Fibroblast of skin of right biceps (primary cell): ENCODE results near the gene TSPAN14.

Experiments
- DNase-seq: peaks from one replicate; pipeline ENCODE4 v3.0.0-alpha.2; 2013

Gene TSPAN14

DNA sequence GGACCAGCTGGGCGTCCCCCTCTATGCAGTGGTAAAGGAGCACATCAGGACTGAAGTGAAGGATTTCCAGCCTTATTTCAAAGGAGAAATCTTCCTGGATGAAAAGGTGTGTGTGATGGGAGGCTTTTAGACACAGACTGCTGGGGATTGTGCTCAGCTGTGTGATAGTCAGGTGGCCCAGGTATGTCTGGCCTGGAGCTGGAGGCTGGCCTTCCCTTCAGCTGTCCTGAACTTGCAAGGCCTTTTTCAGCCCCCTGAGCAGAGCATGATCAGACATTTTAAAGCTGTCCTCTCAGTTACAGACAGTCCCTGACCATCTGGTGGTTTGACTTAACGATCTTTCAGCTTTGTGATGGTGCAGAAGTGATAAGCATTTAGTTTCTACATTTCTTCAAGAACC lies 28.2 kb upstream of the TSPAN14 start:
- no peak for DNase-seq

DNA sequence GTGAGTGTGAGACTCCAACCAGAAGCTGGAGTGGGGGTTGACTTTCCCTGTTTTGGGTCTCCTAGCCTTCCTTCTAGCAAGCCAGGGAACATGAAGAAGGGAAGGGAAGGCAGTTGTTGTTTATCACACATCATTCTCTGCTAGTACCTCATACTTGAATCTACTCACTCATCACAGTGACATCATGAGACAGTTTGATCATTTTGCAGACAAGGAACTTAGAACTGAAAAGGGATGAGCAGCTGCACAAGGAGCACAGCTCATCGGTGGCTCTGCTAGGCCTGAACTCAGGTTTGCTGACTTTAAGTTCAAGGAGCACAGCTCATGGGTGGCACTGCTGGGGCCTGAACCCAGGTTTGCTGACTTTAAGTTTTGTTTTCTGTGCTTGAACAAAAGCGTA lies 26.6 kb upstream of the TSPAN14 start:
- no peak for DNase-seq

- DNase-seq, result no peak
These were observed 24.6 kb upstream of the TSPAN14 start for GRCh38 chr10:80429521-80429973.

DNA sequence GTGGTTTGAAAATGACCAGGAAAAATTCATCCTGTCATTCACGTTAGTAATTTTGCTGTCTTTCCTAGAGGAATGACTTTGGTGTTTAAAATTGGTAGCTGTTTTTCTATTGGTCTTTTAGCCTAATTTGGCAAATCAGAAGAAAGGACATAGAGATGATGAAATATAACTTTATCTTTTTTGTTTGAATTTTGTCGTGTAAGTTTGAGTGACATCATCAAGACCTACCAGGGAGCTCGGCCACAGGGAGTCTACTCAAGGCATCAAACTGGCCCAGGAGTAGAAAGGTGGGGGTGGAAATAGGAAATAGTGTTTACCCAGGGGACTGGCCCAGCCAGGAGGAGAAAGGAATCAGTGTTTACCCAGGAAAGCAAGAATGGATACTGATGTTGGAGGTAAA lies 21.0 kb upstream of the TSPAN14 start:
- DNase-seq, result no peak

DNA sequence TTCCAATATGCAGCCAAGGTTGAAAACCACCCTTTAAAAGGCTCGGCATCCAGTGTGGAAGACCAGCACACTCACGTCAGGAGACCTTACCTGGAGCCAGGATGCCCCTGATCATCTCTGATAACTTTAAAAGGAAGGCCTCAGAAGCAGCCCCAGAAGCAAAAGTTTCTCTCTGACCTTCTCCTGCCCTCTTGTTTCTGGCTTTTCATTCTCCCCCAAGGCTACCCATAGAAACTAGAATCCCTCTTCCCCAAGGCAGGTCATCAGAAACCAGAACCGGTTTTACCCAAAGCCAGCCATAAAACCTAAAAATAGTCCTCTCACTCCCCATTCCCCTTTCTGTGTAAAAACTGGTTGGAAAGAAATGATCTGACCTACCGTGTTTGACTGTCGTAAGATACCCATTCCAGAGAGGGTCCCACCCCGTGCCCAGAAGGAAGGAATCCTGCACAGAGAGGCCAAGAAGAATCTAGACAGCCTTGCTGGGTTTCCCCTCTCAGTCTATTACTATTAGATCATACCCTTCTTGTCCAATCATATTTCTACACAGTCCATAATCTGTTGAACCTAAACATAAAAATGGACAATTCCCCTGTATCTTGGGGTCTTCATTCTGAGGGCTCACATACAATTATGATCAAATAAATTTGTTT lies 17.5 kb upstream of the TSPAN14 start:
- no peak for DNase-seq

GRCh38 chr10:80437227-80437626 lies 16.9 kb upstream of the TSPAN14 start:
- DNase-seq, result no peak

DNA sequence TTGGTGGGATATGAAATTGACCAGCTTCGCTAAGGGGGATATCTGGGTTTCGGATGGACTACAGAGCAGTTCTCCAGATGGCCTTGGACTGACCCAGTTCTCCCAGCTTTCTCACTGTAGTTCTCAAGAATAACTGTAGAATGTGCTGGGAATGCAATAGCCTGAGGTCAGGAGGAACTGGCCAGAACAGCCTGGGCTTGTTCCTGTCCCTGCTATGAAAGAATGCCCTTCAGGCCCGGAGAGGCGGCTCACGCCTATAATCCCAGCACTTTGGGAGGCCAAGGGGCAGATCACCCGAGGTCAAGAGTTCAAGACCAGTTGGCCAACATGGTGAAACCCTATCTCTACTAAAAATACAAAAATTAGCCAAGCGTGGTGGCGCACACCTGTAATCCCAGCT lies 12.3 kb upstream of the TSPAN14 start:
- DNase-seq, result no peak

DNA sequence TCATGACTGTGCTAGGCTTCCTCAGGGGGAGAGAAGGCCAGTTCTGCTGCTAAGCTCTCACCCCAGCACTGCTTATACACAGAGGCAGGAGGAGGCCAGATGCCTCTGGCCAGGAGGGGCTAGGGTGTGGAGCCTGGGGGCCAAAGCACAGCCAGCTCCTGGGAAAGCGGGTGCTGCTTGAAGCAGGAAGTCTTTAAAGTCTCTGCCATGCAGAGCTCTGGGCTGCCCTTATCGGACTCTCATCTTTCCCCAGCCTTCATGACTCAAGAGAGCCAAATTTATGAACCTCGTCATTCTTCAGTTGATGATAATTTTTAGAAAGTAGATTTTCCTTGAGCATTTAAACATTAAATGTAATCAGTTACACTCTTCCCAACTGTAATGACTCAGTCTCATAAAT lies 11.2 kb upstream of the TSPAN14 start:
- DNase-seq, result no peak

DNA sequence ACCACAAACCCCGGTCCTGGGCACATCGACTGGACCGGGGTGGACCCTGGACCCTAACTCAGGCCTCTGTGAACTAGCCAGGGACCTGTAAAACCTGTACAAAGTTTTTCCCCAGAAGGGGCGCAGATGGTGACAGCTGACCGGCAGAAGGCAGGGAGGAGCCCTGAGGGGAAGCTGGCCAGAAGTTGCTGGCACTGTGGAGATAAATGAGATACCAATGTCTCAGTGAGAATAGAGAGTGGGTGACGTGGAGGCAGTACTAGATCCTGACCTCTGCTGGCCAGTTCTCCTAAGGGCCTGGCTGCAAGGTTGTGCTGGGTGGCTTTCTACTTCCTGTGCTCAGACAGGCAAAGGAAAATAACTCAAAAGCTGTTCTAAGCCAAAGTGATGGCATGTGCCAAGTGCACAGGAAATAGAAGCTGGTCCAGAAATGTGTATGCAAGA lies 10.6 kb upstream of the TSPAN14 start:
- no peak for DNase-seq

- no peak for DNase-seq
These were observed 10.0 kb upstream of the TSPAN14 start for GRCh38 chr10:80444124-80444523.

DNA sequence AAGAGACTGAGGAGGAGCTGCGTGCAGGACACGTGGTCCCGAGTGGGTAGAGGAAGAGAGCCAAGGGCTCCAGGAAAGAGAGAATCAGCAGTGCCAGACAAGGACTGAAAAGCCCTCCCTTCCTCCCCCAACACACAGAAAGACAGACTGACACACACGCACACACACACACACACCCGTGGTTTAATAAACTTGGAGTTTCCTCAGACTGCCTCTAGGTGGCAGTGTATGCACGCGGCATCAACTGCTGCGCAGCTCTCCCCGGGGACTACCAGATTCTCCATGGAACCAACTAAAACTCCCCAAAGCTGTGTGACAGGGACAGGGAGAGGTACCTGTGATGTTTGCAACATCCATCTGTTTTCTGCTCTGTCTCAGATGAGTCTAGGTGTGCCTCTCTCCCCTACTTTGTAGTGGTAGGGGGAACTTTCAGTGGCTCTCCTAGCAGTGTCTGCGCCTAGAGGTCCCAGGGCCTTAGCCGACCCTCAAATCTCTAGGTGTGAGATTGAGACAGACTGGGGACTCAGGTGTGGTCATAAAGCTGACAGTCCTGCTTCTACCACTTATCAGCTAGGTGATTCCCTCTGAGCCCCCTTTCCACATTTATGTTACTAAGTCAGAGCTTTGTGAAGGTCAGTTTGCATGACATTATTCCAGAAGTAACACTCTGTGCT lies 9.3 kb upstream of the TSPAN14 start:
- DNase-seq, result peak; percentile 78

GRCh38 chr10:80447436-80448190 lies 6.5 kb upstream of the TSPAN14 start:
- DNase-seq, result no peak

GRCh38 chr10:80448209-80448942 lies 5.7 kb upstream of the TSPAN14 start:
- DNase-seq, result no peak

GRCh38 chr10:80449520-80449919 lies 4.6 kb upstream of the TSPAN14 start:
- DNase-seq, result no peak

DNA sequence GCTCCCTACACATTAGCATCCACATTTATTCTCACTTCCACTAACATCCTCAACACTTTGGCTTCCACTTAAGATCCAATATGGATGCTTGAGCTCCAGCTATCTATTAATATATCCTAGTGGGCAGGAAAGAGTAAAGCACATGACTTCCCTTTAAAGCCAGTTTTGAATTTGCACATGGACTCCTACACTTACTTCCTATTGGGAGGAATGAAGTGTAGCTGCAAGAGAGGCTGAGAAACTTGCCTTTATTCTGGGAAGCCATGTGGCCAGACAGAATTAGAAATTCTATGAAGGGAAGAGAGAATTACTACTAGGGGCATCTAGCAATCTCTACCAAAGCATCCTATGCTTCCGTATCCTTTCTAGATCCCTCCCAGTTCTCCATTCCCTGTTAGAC lies 3.0 kb upstream of the TSPAN14 start:
- DNase-seq, result no peak

DNA sequence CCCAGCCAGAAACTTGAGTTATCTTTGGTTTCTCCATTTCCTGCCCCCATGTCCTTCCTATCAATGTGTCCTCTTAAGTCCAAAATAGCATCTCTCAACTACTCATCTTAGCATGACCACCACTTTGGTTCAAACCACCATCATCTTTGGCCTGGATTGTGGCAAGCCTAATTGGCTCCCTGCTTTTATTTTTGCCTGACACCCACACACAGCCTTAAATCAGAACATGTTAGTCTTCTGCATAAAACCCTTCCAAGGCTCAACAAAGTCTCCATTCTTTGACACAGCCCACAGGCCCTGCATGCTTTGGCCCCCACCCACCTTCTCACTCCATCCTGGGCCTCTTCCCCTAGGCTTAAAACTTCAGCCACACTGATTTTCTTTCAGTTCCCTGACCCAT lies 2.0 kb upstream of the TSPAN14 start:
- DNase-seq, result no peak

DNA sequence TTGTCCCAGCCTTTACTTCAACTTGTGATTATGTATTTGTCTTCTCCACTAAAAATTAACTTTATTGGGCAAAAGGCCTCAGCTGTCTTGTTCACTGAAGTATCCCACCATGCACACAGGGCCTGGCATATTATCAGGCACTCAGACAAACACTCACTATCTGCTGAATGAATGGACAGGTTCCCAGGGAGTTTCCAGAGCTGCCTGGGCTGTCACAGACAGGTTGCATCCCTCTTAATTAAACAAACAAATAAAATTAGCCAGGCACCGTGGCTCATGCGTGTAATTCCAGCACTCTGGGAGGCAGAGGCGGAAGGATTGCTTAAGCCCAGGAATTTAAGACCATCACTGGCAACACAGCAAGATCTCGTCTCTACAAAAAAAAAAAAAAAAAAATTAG lies 1.5 kb upstream of the TSPAN14 start:
- DNase-seq, result no peak

DNA sequence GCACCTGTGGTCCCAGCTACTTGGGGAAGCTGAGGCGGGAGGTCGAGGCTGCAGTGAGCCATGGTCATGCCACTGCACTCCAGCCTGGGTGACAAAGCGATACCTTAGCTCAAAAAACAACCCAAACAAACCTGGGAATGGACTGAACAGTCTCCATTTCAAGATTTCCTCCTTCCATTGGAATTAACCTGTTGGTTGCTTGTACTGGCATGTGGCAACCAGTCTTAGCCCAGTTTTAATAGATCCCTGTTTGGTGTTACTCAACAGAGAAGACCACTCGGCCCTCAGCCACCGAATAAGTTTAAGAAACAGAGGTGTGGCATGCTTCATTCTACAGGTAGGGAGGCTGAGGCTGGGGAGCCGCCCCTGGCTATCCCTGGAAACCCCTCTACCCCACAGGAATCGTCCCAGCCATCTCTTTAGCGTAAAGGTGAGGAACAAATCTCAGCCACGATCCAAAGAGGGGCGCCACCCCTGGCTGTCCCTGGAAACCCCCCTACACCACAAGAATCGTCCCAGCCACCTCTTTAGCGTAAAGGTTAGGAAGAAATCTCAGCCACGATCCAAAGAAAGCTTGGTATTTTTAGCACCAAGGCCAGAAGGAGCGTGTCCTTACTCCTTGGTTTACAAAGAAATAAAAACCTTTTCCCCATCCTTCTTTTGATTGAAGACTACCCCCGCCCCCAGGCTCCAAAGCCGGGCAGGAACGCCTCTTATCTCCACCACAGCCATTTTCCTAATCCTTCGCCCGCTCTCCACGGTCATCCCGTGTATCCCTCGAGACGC lies 861 bp upstream of the TSPAN14 start:
- DNase-seq, result no peak

DNA sequence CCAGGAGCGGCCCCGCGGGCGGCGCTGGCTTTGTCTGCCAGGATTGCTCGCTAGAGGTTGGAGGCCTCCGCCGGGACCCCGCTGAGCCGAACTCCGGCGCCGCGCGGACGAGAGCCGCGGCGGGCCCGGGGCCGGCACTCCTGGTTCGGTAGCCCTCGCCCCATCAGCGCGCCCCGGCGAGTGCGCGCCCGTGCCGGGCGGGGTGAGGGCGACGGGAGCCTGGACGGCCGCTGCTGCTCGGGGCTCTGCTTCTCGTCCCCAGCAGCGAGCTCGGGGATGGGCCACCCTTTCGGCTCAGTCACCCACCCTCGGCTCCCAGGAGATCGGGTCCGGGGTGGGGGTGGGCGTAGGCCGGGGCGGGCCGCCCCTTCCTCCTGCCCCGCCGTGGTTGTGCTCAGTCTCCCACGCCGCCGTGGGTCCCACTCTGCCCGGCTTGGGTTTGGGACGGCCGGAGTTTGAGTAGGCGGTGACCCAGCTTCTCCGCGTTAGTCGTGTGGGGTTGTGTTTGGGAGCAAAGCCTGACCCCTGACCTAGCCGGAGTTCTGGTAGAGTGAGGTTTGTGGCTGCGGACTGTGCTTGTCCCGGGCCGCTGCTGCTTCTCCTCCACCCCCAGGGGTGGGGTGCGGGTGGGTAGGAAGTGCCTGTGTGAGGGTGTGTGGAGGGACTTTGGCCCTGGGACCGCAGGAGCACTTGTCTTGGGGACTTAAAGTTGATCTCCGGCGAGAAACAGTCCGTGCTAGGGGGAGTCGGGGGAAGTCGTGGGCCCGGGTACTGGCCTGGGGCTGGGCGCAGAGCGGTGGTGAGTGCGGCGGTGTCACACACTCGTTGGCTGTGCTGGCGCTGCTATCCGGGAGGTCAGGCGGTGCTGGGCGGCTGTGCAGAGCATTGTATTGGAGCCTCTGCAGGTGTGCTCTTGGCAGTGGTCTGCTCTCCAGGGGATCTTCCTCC lies 677 bp downstream of the TSPAN14 start:
- DNase-seq, result peak; percentile 33

DNA sequence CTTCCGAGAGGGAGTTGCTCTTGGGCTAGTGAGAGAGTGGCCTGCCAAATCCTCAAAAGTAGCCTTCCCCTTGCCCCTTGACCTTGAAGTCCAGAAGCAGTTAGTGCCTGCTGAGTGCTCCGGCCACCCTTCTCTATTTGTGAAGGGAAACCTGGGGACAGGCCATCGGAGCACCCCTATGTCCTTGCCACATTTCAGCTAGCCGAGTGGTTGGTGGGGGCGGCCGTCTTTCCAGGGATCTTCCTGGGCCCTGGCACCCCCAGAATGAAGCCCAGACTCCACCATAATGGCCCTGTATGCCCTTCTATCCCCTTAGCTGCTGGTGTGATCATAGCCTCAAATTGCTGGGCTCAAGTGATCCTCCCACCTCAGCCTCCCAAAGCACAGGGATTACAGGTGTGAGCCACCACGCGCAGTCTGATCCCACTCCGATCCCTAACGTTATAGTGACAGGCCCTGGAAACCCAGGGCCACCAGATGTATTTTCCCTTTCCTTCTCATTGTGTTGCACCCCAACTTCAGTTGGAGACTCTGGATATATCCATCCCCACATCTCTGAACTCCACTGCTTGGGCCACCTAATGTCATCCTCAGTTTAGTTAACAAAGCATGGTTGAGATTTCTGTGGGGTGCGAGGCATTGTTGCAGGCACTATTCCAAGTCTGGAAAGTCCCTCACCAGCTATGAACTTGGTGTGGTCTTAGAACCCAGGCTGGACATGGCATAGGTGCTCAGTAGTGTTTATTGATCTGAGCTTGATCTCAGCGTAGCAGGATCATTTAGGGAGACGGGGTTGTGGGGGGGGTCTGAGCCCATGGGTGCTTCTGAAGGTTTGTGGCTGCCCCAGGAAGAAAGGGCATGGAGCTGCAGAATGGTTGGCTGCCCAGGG lies 1.6 kb downstream of the TSPAN14 start:
- DNase-seq, result no peak
